IPS-15b (cell line): Measurements from ENCODE around the gene RALGPS1.

Source experiments
- H3K27me3 ChIP-seq: one replicate; pipeline ENCODE4 v1.6.1; 2013; ENCODE audit warnings: low read length; ENCODE audit not compliant: control insufficient read depth, insufficient read depth
- H3K36me3 ChIP-seq: one replicate; pipeline ENCODE4 v1.6.1; 2013; ENCODE audit warnings: low read length; ENCODE audit not compliant: control insufficient read depth, insufficient read depth
- H3K4me1 ChIP-seq: one replicate; pipeline ENCODE4 v1.6.1; 2013; ENCODE audit warnings: mild to moderate bottlenecking, low read length; ENCODE audit not compliant: control insufficient read depth, insufficient read depth
- H3K4me3 ChIP-seq: one replicate; pipeline ENCODE4 v1.5.1; 2013; ENCODE audit warnings: low read depth, low read length
- H3K9ac ChIP-seq: one replicate; pipeline ENCODE4 v1.6.1; 2013; ENCODE audit warnings: low read depth, mild to moderate bottlenecking, low read length
- H3K9me3 ChIP-seq: one replicate; pipeline ENCODE4 v1.6.1; 2013; ENCODE audit warnings: mild to moderate bottlenecking, low read length; ENCODE audit not compliant: control insufficient read depth, insufficient read depth

The RALGPS1 gene

DNA sequence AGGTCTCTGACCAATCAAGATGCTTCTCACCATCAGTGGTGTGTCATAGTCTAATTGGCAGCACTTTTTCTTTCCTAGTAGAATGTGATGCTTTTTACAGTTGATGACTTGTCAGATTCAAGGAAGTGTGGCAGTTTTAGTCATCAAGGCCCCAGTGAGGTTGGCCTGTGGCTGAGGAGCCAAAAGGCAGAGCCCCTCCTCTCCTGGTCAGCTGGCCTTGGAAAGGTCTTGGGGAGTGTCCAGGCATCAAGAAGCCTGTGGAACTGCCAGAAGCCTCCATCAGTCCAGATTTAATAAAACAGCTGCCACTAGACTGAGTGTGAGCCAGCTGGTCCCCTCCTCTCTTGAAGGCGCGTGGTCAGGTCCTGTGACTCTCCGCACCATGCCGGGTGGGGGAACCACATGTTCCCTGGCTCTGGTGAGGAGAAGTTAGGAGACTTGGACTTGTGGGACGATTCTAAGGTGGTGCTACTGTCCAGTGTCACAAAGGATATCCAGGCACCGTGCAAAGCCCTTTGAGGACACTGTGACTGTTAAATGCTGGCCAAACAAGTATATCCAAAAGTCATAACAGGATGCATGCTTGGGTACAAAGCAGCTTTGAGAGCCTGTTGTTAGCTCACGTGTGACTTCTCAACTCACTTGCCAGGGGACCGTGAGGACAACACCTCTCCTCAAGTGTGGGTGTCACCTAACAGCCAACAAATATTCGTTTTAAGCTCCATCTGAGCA, 213.9 kb downstream of the RALGPS1 start:
- H3K4me1 ChIP-seq = peaks cover 8% of the 10 kb centered on the region
- no peak overlapping the region for H3K4me3 ChIP-seq
- no peak overlapping the region for H3K9ac ChIP-seq
- no peaks in the 10 kb centered on the region for H3K9me3 ChIP-seq
- no peaks in the 10 kb centered on the region for H3K36me3 ChIP-seq
- H3K27me3 ChIP-seq = no peaks in the 10 kb centered on the region

- H3K36me3 ChIP-seq = no peaks in the 10 kb centered on the region
- H3K9me3 ChIP-seq = no peaks in the 10 kb centered on the region
- no peaks in the 10 kb centered on the region for H3K27me3 ChIP-seq
- H3K4me3 ChIP-seq = no peak overlapping the region
- H3K4me1 ChIP-seq = peaks cover 10% of the 10 kb centered on the region
- no peak overlapping the region for H3K9ac ChIP-seq
These were observed 214.6 kb downstream of the RALGPS1 start for GRCh38 chr9:127129073-127129717.

GRCh38 chr9:127129718-127130085, 215.1 kb downstream of the RALGPS1 start:
- peaks cover 10% of the 10 kb centered on the region for H3K4me1 ChIP-seq
- H3K36me3 ChIP-seq = no peaks in the 10 kb centered on the region
- no peaks in the 10 kb centered on the region for H3K27me3 ChIP-seq
- H3K9ac ChIP-seq = no peak overlapping the region
- H3K9me3 ChIP-seq = no peaks in the 10 kb centered on the region
- no peak overlapping the region for H3K4me3 ChIP-seq

GRCh38 chr9:127130235-127130634, 215.7 kb downstream of the RALGPS1 start:
- Histone ChIP-seq H3K9me3 (no peaks in the 10 kb centered on the region), H3K4me3 (no peak overlapping the region), H3K4me1 (peaks cover 10% of the 10 kb centered on the region), H3K27me3 (no peaks in the 10 kb centered on the region), H3K9ac (no peak overlapping the region), H3K36me3 (no peaks in the 10 kb centered on the region)

DNA sequence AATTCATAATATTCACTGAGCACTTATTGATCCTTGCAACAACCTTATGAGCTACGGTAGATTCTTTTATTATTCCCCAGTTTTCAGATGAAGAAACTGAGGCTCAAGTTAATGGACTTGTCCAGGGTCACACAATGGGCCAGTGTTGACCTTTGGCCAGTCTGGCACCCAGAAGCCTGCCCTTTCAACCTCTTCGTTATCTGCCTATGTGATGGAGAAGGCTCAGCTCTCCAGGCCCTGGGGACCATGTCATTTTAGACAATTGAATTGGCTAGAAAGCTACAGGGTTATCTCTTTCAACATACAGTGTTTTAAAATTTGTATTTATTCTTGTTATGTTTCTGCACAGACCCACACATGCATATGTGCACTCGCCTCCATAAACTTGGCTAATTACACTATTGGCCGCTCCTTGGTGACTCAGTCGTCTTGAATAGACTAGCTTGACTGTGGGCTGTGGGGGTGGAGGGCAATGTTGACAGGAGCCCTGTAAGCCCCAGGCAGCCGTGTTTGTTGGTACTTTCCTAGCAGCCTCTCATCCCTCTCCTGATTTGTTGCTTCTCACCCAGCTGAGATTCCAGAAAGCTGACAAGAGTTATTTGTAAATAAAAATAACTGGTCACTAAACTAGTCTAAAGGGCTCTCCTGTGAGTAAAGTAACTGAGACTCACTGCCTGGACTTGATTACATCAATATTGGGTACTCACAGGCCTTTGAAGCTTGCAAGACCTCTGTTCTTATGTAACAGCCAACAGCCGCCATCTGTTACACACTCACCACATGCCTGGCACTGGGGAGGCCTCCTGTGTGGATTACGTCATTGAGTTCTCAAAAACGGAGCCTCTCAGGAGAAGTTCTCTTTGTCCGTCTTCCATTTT, 216.3 kb downstream of the RALGPS1 start:
- H3K36me3 ChIP-seq = no peaks in the 10 kb centered on the region
- H3K27me3 ChIP-seq = no peaks in the 10 kb centered on the region
- no peak overlapping the region for H3K4me3 ChIP-seq
- no peak overlapping the region for H3K9ac ChIP-seq
- peaks cover 10% of the 10 kb centered on the region for H3K4me1 ChIP-seq
- no peaks in the 10 kb centered on the region for H3K9me3 ChIP-seq

DNA sequence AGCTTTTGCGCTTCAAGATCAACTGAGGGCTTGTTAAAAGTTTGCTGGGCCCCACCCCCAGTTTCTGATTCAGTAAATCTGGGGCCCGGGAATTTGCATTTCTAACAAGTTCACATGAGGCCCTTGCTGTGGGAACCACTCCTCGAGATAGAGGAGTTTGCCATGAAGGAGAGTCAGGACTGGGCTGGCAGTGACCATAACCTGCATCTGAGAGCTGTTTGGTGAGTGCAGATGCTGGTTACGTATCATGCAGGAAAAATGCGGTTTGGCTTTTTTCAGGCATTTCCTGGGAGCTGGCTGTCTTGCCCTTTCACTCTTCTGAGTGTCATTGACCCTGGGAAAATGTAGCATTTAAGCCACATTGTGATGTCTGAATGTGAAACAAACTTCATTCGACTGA, 217.3 kb downstream of the RALGPS1 start:
- Histone ChIP-seq H3K4me3 (no peak overlapping the region), H3K36me3 (no peaks in the 10 kb centered on the region), H3K4me1 (peaks cover 10% of the 10 kb centered on the region), H3K27me3 (no peaks in the 10 kb centered on the region), H3K9ac (no peak overlapping the region), H3K9me3 (no peaks in the 10 kb centered on the region)

DNA sequence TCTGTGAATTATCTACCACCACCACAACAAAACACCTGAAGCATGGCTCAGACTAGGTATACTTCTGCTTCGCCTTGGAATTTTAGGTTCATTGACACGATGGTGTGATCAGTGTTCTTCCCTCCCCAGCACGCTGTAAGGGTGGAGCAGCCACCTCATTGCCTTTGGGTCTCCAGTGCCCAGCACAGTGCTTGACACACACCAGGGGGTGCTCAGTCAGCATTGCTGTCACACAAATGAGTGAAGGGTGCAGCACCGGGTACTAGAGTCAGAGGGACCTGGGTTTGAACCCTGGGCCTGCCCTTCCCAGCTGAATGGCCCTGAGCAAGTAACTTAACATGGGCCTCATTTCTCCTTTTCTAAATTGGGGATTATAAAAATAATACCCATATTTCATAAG, 217.8 kb downstream of the RALGPS1 start:
- no peaks in the 10 kb centered on the region for H3K9me3 ChIP-seq
- peaks cover 10% of the 10 kb centered on the region for H3K4me1 ChIP-seq
- H3K36me3 ChIP-seq = no peaks in the 10 kb centered on the region
- no peaks in the 10 kb centered on the region for H3K27me3 ChIP-seq
- H3K4me3 ChIP-seq = no peak overlapping the region
- no peak overlapping the region for H3K9ac ChIP-seq

DNA sequence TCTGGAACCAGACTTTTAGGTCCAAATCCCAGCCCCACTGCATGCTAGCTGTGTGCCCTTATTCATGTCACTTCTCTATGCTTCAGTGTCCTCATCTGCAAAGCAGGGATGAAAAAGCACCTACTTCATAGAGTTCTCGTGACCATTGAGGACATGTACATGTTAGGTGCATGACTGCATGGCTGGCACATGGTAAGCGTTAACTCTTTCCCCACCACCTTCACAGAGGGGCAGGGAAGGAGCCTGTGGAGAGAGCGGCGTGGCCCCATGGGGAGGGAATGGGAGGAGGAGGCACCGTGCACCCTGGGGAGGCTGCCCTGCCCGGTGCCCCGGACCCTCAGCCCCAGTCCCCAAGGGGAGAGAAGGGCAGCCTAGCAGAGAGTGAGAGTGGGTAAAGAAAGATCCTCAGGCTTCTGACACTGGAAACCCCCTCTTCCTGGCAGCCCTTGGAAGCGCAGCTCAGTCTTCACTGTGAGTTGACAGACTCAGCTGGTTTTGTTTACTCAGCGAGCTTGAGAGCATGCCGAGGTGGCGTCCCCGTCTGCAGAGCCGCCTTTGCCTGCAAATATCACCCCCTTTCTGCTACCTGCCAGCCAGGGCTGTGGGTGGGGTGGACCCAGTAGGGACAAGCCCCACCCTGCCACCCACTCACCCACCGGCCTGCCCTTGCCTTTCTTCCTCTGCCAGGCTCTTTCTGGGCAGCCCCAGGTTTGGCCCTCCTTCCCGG, 218.5 kb downstream of the RALGPS1 start:
- Histone ChIP-seq H3K4me1 (peaks cover 10% of the 10 kb centered on the region), H3K9ac (no peak overlapping the region), H3K9me3 (no peaks in the 10 kb centered on the region), H3K36me3 (peaks cover 2% of the 10 kb centered on the region), H3K27me3 (no peaks in the 10 kb centered on the region), H3K4me3 (no peak overlapping the region)

- Histone ChIP-seq H3K9me3 (no peaks in the 10 kb centered on the region), H3K4me1 (peaks cover 10% of the 10 kb centered on the region)
These were observed 219.2 kb downstream of the RALGPS1 start for GRCh38 chr9:127133739-127134167.

DNA sequence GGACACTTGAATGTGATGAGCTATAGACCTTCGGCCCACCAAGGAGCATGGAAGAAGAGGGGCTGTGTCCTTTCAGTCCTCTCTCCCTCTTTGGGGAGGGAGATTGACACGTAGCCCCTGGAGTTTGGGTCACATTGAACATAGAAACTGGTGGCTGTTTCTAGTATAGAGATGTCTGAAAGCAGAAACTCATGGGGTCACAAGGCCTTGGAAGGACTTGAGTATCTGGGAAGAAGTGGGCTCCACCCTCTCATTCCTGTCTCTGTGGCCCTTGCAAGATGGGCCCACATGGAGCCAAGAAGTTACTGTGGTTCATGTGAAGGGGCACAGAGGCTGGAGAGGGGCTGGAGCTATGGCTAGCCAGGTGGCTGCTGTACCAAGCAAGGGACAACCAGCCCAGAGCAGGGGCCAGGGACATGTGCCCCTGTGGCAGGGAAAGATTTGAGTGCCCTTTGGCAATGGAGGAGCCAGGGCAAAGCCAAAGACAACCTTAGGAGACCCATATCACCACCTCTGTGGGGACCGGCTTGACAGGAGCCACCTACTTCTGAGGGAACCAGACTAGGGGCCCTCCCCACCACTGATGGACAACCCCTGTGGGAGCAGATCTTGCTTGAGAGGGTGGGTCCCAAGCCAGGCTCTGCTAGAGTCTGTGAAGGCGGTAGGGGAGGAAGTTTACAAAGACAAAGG, 220.6 kb downstream of the RALGPS1 start:
- Histone ChIP-seq H3K4me3 (no peak overlapping the region), H3K36me3 (peaks cover 2% of the 10 kb centered on the region), H3K9ac (no peak overlapping the region), H3K9me3 (no peaks in the 10 kb centered on the region), H3K27me3 (no peaks in the 10 kb centered on the region), H3K4me1 (peaks cover 10% of the 10 kb centered on the region)

More at GRCh38 chr9:127133739-127134167, 219.2 kb downstream of the RALGPS1 start:
- Histone ChIP-seq H3K4me3 (no peak overlapping the region), H3K9ac (no peak overlapping the region), H3K36me3 (peaks cover 2% of the 10 kb centered on the region), H3K27me3 (no peaks in the 10 kb centered on the region)
